NCI-H82 treated with DMSO at 0.1 percent for 48 hours (cell line): ENCODE data around the gene BTG3.
A peak's percentile ranks its signal among the peaks of the same experiment; 100 is the strongest.

Experiments
- DNase-seq: peaks from one replicate; lab custom pipeline; 2025; ENCODE audit not compliant: unreplicated experiment; lab: John Stamatoyannopoulos, UW

The BTG3 gene

GRCh38 chr21:17590430-17590829 is 22.3 kb downstream of the BTG3 start:
- DNase-seq: no peak

DNA sequence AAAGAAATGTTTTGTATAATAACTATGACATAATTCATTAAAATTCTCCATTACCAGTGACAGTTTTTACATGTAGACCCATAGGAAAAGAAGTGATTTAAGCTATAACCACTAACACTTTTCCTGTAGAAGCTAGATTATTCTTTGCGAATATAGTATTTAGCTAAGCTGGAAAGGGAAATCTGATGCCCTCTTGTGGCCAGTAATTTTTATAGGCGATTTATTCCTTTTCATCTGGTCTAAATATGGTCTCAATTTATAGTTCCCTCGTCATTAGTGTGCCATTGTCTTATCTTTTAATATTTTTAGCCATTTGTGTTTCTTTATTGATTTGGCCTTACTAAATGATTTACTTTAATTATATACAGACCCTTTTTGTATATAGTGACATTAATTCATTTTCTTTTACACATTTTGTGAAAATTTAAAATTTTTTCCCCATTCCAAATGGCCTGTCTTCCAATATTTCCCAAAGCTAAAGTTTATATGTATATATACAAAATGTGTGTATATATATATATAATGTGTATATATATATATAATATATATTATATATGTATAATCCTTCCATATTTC is 26.7 kb downstream of the BTG3 start:
- peak; percentile 3 for DNase-seq

DNA sequence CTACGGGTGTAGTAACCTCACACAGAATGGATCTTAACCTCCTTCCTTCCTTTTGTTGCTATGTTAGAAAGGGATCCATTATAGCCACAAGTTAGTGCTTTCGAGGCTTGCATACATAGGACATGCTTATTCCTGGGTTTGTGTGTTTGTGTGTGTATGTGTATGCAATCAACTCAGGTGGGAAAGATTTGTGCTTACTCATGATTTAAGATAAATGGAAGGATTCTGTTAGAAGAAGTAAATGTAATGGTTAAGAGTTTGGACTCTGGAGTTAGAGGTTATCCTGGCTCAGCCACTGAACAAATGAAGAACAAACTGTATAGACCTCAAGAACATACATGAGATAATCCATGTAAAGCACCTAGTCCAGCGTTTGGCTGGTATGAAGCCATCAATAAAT is 28.8 kb downstream of the BTG3 start:
- DNase-seq: no peak

GRCh38 chr21:17580319-17580718 is 32.4 kb downstream of the BTG3 start:
- no peak for DNase-seq

GRCh38 chr21:17578876-17579275 is 33.8 kb downstream of the BTG3 start:
- no peak for DNase-seq

DNA sequence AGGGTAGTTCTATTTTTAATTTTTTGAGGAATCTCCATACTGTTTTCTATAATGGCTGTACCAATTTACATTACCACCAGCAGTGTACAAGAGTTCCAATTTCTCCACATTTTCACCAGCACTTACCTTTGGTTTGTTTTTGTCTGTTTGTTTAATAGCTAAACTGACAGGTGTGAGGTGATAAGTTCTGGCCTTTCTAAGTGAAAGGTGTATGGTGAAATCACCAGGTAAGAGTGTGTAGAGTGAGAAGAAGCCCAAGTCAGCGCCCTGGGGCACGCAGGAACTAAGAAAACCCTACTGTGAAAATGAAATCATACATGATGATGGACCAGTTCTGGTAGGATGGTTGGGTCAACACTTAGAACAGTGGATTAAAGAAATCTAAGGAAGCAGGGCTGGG is 34.5 kb downstream of the BTG3 start:
- DNase-seq: no peak

DNA sequence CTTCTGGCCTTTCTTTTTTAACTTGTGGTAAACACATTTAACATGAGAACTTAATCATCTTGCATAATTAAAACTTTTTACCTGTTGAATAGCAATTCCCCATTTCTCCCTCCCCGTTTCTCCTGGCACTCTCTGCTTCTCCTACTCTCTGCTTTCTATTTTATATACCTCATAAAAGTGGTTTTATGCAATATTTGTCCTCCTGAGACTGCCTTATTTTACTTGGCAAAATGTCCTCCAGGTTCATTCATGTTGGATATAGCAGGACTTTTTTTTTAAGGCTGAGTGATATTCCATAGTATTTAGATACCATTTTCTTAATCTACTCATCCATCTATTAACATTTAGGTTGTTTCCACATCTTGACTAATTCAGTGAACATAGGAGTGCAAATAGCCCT is 35.0 kb downstream of the BTG3 start:
- no peak for DNase-seq

GRCh38 chr21:17576080-17576835 is 36.4 kb downstream of the BTG3 start:
- no peak for DNase-seq

- no peak for DNase-seq
Measured at GRCh38 chr21:17575076-17575475, 37.6 kb downstream of the BTG3 start.

GRCh38 chr21:17572431-17572830 is 40.3 kb downstream of the BTG3 start:
- no peak for DNase-seq

- DNase-seq: no peak
Measured at GRCh38 chr21:17570786-17571185, 41.9 kb downstream of the BTG3 start.

GRCh38 chr21:17560377-17561025 is 52.2 kb downstream of the BTG3 start:
- DNase-seq: no peak

- peak; percentile 50 for DNase-seq
Measured at GRCh38 chr21:17554679-17555465, 57.8 kb downstream of the BTG3 start.

DNA sequence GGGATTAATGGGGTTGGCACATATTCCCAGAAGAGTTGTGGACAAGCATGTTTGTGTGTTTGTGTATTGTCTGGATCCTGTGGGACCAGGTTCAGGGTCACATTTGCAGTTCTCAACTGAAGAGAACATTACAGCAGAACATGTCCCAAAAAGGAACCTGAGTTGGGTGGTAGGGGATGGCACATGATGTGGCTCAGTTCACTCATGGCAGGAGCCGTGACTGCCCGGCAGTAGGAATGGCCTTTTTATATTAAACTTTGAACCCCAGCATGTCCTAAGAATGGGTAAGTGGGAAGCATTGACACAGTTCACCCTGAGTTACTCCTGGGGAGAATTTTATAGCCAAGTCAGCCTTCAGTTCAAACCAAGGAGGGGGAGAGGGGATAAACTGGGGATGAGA is 58.6 kb downstream of the BTG3 start:
- no peak for DNase-seq

GRCh38 chr21:17552410-17552809 is 60.3 kb downstream of the BTG3 start:
- DNase-seq: no peak

DNA sequence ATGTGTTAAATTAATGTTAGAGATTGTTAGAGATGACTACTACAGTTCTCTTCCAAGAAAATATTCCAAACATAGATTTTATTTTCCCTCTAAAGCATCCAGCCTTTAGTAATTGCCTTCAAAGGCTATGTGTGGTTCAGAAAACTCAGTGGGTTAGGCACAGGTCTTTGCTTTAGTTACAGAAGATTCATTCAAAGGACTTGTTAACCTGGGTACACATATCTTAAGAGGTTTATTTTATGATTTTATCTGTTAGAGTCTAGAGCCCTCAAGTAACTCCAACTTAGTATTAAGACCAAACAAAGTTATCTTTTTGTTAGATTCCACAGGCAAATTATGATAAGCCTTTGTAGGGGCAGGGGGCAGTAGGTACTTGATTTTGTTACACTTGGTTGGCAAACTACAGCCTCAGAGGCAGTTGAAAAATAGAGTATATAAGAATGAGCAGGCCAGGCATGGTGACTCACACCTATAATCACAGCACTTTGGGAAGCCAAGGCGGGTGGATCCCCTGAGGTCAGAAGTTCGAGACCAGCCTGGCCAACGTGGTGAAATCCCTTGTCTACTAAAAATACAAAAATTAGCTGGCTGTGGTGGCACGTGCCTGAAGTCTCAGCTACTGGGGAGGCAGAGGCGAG is 61.9 kb downstream of the BTG3 start:
- DNase-seq: no peak

DNA sequence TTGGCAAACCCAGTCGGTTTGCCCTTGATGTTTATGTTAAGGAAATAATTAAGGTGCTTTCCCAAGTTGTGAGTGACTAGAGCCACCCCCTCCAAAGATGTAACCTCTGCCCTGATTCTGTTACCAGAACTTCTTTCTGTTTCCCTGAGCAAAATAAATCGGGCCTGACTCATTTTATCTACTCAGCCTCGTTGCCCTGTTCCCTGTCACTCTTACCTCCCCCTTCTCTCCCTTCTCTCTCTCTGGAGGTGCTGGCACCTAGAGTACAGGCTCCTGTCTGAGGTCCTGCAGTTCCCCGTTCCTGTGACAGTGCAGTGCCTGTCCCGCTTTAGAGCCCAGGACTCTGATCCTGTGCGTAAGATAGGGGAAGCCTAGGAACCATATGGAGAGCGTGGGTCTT is 64.4 kb downstream of the BTG3 start:
- no peak for DNase-seq

DNA sequence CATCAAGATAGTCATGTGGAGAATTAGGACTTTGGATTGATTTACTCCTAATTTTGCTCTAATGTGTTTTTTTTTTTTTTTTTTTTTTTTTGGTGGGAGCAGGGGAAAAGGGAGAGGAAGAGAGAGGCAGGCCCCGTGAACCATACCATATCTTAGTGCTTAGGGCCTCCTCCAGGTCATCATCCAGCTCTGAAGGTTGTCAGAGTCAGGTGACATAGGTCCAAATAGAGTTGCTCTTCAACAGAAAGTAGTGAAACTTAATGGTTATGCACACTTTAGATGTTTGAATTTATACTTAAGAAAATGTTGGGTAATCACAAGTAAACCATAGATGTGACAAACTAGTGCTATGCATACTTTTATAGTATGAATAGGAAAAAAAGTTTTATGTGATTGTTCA is 67.7 kb downstream of the BTG3 start:
- DNase-seq: no peak
